HFFc6 (cell line): Measurements from ENCODE around the gene ADAM12. TPM values are rescaled to one million over a fixed set of nuclear protein-coding genes. Genes with fewer than 3 reads are reported as not detected.
"Not testable (repeated sequence)": the region's sequence is repeated elsewhere in the genome, so short reads cannot be mapped to it uniquely, and the experiment has no call there.

Experiments used
- DNase-seq: peaks from one replicate; pipeline ENCODE4 v3.0.0-alpha.2; 2018
- H3K27ac Mint-ChIP-seq: 2 replicates; pipeline ENCODE4 v1.8.0; 2020; ENCODE audit warnings: mild to moderate bottlenecking, mixed read lengths
- H3K27me3 Mint-ChIP-seq: 2 replicates; pipeline ENCODE4 v1.8.0; 2021; ENCODE audit warnings: mild to moderate bottlenecking, moderate library complexity, mixed read lengths; ENCODE audit not compliant: insufficient read depth
- H3K36me3 Mint-ChIP-seq: 2 replicates; pipeline ENCODE4 v1.8.0; 2021; ENCODE audit warnings: low read depth, mixed read lengths
- H3K4me1 Mint-ChIP-seq: 2 replicates; pipeline ENCODE4 v1.8.0; 2020; ENCODE audit warnings: low read depth, mixed read lengths
- H3K4me3 Mint-ChIP-seq: 2 replicates; pipeline ENCODE4 v1.8.0; 2020; ENCODE audit warnings: mild to moderate bottlenecking, moderate library complexity, mixed read lengths
- H3K9me3 Mint-ChIP-seq: 2 replicates; pipeline ENCODE4 v1.8.0; 2020; ENCODE audit warnings: mild to moderate bottlenecking, mixed read lengths
- total RNA-seq, 6 experiments: library from RNA; stranded (reverse); fragmentation: NEBNext Ultra II Directional; extraction: Animal tissue kit (Norgen Biotek cat#: 25700); gene quantifications; 2 replicates in 1 of 6; 3 replicates in 5 of 6; pipeline ENCODE4 v1.2.3, GENCODE V29; 2021
- TF ChIP-seq, protein P1 (sequence below): fragments of 200-600 bp; sonication (generic); IDR thresholded peaks from 2 replicates; pipeline ENCODE4 v1.5.0; 2021; ENCODE audit warnings: antibody characterized with exemption, mild to moderate bottlenecking

The ADAM12 gene
- total RNA-seq, 6 experiments from 2014 or later: 7.5 to 12.5 (median 11.5) TPM

DNA sequence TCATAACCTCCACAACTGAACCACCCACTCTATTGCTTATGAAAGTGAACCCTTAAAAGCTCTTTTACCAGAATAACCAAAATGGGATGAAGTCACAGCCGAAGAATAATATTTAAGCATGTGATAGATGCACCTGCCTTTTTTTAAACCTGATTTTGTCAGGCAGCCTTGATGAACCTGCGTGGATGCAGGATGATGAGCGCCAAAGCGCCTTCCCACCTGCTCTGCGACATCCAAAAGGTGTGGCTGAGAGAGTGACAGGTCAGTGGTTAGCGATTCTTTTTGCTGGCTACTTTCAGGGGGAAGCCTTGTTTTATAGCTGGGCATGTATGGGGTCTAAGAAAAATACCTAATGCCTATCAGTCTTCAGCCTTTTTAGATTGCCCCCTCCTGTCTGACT lies 334.1 kb downstream of the ADAM12 start:
- H3K4me3 Mint-ChIP-seq: no peak overlapping the region
- TF ChIP-seq, protein P1, sequence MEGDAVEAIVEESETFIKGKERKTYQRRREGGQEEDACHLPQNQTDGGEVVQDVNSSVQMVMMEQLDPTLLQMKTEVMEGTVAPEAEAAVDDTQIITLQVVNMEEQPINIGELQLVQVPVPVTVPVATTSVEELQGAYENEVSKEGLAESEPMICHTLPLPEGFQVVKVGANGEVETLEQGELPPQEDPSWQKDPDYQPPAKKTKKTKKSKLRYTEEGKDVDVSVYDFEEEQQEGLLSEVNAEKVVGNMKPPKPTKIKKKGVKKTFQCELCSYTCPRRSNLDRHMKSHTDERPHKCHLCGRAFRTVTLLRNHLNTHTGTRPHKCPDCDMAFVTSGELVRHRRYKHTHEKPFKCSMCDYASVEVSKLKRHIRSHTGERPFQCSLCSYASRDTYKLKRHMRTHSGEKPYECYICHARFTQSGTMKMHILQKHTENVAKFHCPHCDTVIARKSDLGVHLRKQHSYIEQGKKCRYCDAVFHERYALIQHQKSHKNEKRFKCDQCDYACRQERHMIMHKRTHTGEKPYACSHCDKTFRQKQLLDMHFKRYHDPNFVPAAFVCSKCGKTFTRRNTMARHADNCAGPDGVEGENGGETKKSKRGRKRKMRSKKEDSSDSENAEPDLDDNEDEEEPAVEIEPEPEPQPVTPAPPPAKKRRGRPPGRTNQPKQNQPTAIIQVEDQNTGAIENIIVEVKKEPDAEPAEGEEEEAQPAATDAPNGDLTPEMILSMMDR: no peak

DNA sequence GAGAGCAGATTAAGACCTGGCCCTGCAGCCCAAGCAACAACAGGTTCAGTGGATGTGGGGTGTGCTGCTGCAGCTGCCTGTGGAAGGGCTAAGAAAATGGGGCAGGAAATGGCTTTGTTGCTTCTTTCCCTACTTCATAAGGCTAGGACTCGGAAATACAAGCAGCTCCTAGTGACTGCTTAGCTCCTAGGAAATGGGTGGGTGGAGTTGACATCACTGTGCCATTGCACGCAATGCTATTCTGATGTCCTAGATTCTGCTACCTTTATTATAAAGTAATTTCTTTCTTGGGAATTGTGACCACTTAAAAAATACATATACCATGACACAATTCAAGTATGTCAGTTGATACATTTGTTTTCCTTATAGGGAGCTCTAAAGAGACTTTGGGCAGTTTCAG lies 336.1 kb downstream of the ADAM12 start:
- peaks cover 12% of the 10 kb centered on the region; the same call in 1 of the 2 replicates for H3K27me3 Mint-ChIP-seq
- TF ChIP-seq, protein P1: no peak
- no peak overlapping the region for H3K4me3 Mint-ChIP-seq
- peaks cover 21% of the 10 kb centered on the region for H3K4me1 Mint-ChIP-seq
- no peak for DNase-seq
- H3K27ac Mint-ChIP-seq: no peak overlapping the region
- H3K36me3 Mint-ChIP-seq: no peaks in the 10 kb centered on the region
- H3K9me3 Mint-ChIP-seq: no peaks in the 10 kb centered on the region

More for the DNA sequence above, 334.1 kb downstream of the ADAM12 start:
- H3K9me3 Mint-ChIP-seq: no peaks in the 10 kb centered on the region
- H3K27ac Mint-ChIP-seq: no peak overlapping the region
- peaks cover 24% of the 10 kb centered on the region for H3K4me1 Mint-ChIP-seq
- peaks cover 13% of the 10 kb centered on the region for H3K27me3 Mint-ChIP-seq
- DNase-seq: no peak
- no peaks in the 10 kb centered on the region for H3K36me3 Mint-ChIP-seq

DNA sequence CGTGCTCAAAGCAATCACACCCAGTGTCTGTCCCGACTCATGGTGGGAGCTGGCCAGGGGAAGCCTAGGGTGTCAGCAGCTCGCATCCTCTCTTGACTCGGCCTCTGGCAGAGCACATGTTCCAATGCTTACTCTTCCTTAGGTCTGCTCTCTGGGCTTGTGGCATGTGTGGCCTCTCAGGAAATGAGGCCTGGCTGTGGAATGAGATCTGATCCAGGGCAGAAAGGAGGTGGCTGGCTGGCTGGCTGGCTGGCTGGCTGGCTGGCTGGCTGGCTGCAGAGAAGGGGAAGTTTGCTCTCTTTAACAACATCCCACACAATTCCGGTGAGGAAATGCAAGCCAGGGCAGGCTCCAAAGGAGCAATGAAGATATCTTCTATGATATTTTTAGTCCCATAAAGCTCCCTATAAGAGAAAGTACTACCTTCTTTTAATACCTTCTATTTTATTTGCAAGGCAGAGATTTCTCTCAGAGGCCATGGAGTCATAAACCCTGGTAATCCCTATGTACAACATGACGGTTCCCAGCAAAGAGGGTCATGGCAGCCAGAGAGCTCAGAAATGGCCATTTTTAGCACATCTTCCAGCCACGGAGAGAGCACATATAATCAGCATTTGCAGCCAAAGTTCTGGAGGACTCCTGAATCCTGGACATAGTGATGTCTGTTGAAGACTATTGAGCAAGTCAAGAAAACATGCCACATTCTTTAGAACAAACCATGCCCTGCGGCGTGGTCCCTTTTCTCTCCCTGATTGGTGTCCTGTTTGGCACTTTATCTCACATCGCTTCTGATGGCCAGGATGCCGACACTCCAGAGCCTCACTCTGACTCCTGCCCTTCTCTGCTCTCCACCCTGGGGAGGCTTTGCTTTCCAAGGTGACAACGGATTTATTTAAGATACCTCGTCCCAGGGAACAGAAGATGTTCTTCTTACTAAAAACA lies 338.2 kb downstream of the ADAM12 start:
- TF ChIP-seq, protein P1: no peak
- Mint-ChIP-seq H3K9me3 (no peaks in the 10 kb centered on the region), H3K36me3 (no peaks in the 10 kb centered on the region), H3K27me3 (peaks cover 8% of the 10 kb centered on the region; the same call in 1 of the 2 replicates), H3K27ac (peak overlapping the region; percentile 66), H3K4me3 (no peak overlapping the region), H3K4me1 (peaks cover 21% of the 10 kb centered on the region)
- DNase-seq: peak; percentile 62

DNA sequence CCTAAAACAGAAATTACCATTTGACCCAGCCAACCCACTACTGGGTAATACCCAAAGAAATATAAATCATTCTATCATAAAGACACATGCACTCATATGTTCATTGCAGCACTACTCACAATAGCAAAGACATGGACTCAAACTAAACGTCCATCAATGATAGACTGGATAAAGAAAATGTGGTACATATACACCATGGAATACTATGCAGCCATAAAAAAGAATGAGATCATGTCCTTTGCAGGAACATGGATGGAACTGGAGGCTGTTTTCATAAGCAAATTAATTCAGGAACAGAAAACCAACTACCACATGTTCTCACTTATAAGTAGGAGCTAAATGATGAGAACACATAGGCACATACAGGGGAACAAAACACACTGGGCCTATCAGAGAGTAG lies 340.5 kb downstream of the ADAM12 start:
- not testable (repeated sequence) for H3K36me3 Mint-ChIP-seq, H3K27ac Mint-ChIP-seq, H3K9me3 Mint-ChIP-seq, DNase-seq, H3K27me3 Mint-ChIP-seq, H3K4me3 Mint-ChIP-seq
- H3K4me1 Mint-ChIP-seq: peaks cover 21% of the 10 kb centered on the region

DNA sequence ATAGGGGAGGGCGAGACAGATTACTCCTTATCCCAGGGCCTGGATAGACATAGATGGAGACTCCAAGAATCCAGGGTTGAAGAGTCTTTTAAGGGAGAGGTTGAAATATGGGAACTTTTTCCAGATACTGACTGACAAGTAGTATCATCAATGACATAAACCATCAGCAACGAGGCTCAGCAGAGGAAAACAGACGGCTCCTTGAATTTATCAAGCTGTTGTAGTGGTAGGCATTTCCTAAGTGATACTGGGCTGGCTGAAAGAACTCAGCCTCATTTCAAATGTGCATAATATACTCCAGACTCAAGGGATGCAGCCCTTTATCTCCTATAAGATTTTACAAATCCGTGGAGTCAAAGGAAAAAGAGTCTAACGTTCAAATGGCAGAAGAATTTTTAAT lies 341.4 kb downstream of the ADAM12 start:
- TF ChIP-seq, protein P1: no peak
- peaks cover 21% of the 10 kb centered on the region for H3K4me1 Mint-ChIP-seq
- peaks cover 2% of the 10 kb centered on the region for H3K27me3 Mint-ChIP-seq
- no peak overlapping the region for H3K4me3 Mint-ChIP-seq
- no peaks in the 10 kb centered on the region for H3K36me3 Mint-ChIP-seq
- H3K9me3 Mint-ChIP-seq: no peaks in the 10 kb centered on the region
- H3K27ac Mint-ChIP-seq: no peak overlapping the region
- DNase-seq: no peak

DNA sequence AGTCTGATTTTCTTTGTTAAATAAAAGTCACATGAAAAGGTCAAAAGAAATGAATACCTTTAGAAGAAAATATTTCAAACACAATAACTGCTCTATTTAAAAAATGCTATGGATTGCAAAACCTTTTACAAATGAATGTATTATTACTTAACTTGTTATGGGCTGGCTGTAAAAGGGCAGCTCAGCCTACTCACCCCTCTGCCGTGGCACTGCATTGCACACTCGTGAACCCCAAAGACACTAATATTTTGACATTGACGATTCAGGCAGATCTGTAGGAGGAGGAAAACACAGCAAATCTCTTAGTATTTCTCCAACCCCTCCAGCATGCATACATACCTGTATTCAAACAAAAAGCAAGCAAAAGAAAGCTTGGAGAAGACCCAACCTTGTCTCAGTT lies 342.4 kb downstream of the ADAM12 start:
- Mint-ChIP-seq H3K9me3 (no peaks in the 10 kb centered on the region), H3K36me3 (no peaks in the 10 kb centered on the region; the same call in 1 of the 2 replicates), H3K4me1 (peaks cover 18% of the 10 kb centered on the region), H3K27ac (no peak overlapping the region), H3K4me3 (no peak overlapping the region), H3K27me3 (peaks cover under 1% of the 10 kb centered on the region)
- TF ChIP-seq, protein P1: no peak
- DNase-seq: no peak
